Measurements from ENCODE around the gene PTPRM. TPM values are rescaled to one million over a fixed set of nuclear protein-coding genes. Genes with fewer than 3 reads are reported as not detected.

Gene PTPRM
- polyA plus RNA-seq, 1 donor (not counting 4 experiments of a cell fraction or from before 2014, with no cell fraction given), result 54.5 TPM

DNA sequence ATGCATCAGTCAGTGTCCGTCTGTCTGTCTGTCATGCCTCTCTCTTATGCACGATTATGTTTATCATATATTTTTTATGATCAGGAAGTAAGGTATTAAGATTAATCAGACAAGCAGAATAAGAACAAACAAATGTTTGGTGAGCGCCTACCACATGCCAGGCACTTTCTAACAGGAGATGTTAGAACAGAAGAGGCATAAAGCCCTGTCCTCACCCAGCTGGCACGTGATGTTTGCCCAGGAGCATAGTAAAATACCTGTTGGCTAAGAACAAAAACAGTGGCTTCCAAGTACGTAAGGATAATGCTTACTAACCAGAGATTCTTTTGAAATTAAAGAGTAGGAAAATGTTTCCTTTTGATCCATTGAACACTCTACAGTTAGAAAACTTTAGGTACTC, 661.9 kb downstream of the PTPRM start:
- FAIRE-seq (no peak), DNase-seq (ENCODE audit: low read depth, low spot score) (no peak)
- no peak overlapping the region for H3K4me2 ChIP-seq (ENCODE audit: control insufficient read depth, extremely low read depth, insufficient read depth, low read depth, low read length)
- H3K27me3 ChIP-seq (ENCODE audit: control insufficient read depth, extremely low read depth, insufficient read depth, low read length), result no peaks in the 10 kb centered on the region
- no peak overlapping the region for H2AFZ ChIP-seq (ENCODE audit: control insufficient read depth, low read length)
- no peaks in the 10 kb centered on the region for H3K79me2 ChIP-seq (ENCODE audit: control insufficient read depth, insufficient read depth, low read length)
- H3K27ac ChIP-seq (ENCODE audit: control insufficient read depth, insufficient read depth, low read length), result no peak overlapping the region
- H3K36me3 ChIP-seq (ENCODE audit: control insufficient read depth in 2 of 2, extremely low read depth in 1 of 2, insufficient read depth in 2 of 2, low read length in 2 of 2), result no peaks in the 10 kb centered on the region
- no peaks in the 10 kb centered on the region for H3K9me1 ChIP-seq (ENCODE audit: control insufficient read depth, extremely low read depth, insufficient read depth, low read length)
- H3K4me3 ChIP-seq (ENCODE audit: control insufficient read depth in 2 of 3, extremely low read depth in 1 of 3, insufficient read depth in 2 of 3, low read depth in 1 of 3, low read length in 3 of 3), result no peak overlapping the region
- H3K4me1 ChIP-seq (ENCODE audit: control insufficient read depth, extremely low read depth, insufficient read depth, low read length), result peaks cover 7% of the 10 kb centered on the region
- peaks cover 2% of the 10 kb centered on the region for H3K9me3 ChIP-seq (ENCODE audit: control insufficient read depth, low read depth, low read length)
- H4K20me1 ChIP-seq (ENCODE audit: control insufficient read depth, extremely low read depth, insufficient read depth, low read length), result no peaks in the 10 kb centered on the region
- dilution Hi-C loops (cut with MboI; ENCODE audit: extremely low pct_ligation_motif_present, low sequenced_read_pairs), result no loop called here
- TF ChIP-seq, protein P1, sequence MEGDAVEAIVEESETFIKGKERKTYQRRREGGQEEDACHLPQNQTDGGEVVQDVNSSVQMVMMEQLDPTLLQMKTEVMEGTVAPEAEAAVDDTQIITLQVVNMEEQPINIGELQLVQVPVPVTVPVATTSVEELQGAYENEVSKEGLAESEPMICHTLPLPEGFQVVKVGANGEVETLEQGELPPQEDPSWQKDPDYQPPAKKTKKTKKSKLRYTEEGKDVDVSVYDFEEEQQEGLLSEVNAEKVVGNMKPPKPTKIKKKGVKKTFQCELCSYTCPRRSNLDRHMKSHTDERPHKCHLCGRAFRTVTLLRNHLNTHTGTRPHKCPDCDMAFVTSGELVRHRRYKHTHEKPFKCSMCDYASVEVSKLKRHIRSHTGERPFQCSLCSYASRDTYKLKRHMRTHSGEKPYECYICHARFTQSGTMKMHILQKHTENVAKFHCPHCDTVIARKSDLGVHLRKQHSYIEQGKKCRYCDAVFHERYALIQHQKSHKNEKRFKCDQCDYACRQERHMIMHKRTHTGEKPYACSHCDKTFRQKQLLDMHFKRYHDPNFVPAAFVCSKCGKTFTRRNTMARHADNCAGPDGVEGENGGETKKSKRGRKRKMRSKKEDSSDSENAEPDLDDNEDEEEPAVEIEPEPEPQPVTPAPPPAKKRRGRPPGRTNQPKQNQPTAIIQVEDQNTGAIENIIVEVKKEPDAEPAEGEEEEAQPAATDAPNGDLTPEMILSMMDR (optimal IDR thresholded peaks at IDR 0.05 in 1 of 3, IDR thresholded peaks at IDR 0.05 in 1 of 3, conservative IDR thresholded peaks at IDR 0.05 in 1 of 3; ENCODE audit: extremely low read depth in 1 of 3, insufficient read depth in 2 of 3, low read length in 3 of 3), result no peak
- no peak for TF ChIP-seq EZH2 (IDR thresholded peaks at IDR 0.05; ENCODE audit: low read length)
- H3K9ac ChIP-seq (ENCODE audit: control insufficient read depth, extremely low read depth, insufficient read depth, low read length), result no peak overlapping the region

DNA sequence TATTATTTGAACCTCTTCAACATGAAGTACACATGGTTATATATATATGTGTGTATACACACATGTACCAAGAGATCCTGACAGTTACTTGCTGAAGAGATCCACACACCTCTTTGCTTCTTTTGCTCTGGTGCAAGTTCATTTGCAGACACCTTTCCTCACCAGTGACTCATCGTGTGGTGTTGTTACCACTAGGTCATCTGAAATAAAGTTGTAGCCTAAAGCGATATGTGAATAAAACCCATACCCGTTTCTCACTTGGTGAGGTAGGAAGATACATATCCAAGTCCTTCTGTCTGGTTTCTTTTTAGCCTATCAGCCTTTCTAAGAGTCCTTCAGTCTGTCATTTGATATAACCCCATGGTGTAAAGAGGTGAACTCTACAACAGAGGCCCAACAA, 662.7 kb downstream of the PTPRM start:
- Histone ChIP-seq H3K9me1 (ENCODE audit: control insufficient read depth, extremely low read depth, insufficient read depth, low read length) (no peaks in the 10 kb centered on the region), H3K4me2 (ENCODE audit: control insufficient read depth, extremely low read depth, insufficient read depth, low read depth, low read length) (no peak overlapping the region), H3K27ac (ENCODE audit: control insufficient read depth, insufficient read depth, low read length) (no peak overlapping the region), H3K9me3 (ENCODE audit: control insufficient read depth, low read depth, low read length) (peaks cover 2% of the 10 kb centered on the region), H3K36me3 (ENCODE audit: control insufficient read depth in 2 of 2, extremely low read depth in 1 of 2, insufficient read depth in 2 of 2, low read length in 2 of 2) (no peaks in the 10 kb centered on the region), H3K27me3 (ENCODE audit: control insufficient read depth, extremely low read depth, insufficient read depth, low read length) (no peaks in the 10 kb centered on the region), H3K9ac (ENCODE audit: control insufficient read depth, extremely low read depth, insufficient read depth, low read length) (no peak overlapping the region), H3K79me2 (ENCODE audit: control insufficient read depth, insufficient read depth, low read length) (no peaks in the 10 kb centered on the region), H3K4me1 (ENCODE audit: control insufficient read depth, extremely low read depth, insufficient read depth, low read length) (peaks cover 7% of the 10 kb centered on the region), H3K4me3 (ENCODE audit: control insufficient read depth in 2 of 3, extremely low read depth in 1 of 3, insufficient read depth in 2 of 3, low read depth in 1 of 3, low read length in 3 of 3) (no peak overlapping the region), H4K20me1 (ENCODE audit: control insufficient read depth, extremely low read depth, insufficient read depth, low read length) (no peaks in the 10 kb centered on the region), H2AFZ (ENCODE audit: control insufficient read depth, low read length) (no peak overlapping the region)
- FAIRE-seq, result peak; percentile 83
- TF ChIP-seq, protein P1 (optimal IDR thresholded peaks at IDR 0.05 in 1 of 3, IDR thresholded peaks at IDR 0.05 in 1 of 3, conservative IDR thresholded peaks at IDR 0.05 in 1 of 3; ENCODE audit: extremely low read depth in 1 of 3, insufficient read depth in 2 of 3, low read length in 3 of 3), result no peak
- no peak for TF ChIP-seq EZH2 (IDR thresholded peaks at IDR 0.05; ENCODE audit: low read length)
- dilution Hi-C loops (cut with MboI; ENCODE audit: extremely low pct_ligation_motif_present, low sequenced_read_pairs), result no loop called here
- no peak for DNase-seq (ENCODE audit: low read depth, low spot score)
